Ammon's horn (tissue), 1 donor: Measurements from ENCODE around the gene SNX13.

Source experiments
- DNase-seq: peaks from one replicate; pipeline ENCODE4 v3.0.0-alpha.2; 2016; ENCODE audit warnings: low spot score

The SNX13 gene

DNA sequence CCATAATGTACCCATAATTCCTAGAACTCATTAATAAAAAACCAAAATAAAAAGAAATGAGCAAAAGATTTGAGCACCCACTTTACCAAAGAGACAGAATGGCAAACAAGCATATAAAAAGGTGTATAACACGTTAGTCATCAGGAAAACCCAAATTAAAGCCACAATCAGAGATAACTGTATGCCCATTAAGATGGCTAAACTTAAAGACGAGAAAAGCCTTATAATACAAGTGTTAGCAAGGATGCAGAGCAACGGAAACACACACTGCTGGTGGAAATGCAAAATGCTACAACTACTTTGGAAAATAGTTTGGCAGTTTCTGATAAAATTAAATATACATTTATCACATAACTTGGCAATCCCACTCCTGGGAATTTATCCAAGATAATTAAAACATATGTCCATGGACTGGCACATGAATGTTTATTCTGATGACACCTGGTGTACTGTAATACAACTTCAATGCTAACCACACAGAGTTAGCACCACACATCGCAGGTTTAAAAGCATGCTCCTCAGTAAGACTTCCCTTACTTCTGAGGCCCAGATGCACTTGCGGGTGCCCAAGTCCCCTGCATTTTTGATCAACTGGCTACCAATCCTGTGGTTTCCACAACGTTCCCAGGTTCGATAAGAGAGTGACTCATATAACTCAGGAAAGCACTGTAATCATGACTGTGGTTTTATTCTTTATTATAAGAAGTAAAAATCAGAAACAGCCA is 158.6 kb downstream of the SNX13 start:
- no peak for DNase-seq

DNA sequence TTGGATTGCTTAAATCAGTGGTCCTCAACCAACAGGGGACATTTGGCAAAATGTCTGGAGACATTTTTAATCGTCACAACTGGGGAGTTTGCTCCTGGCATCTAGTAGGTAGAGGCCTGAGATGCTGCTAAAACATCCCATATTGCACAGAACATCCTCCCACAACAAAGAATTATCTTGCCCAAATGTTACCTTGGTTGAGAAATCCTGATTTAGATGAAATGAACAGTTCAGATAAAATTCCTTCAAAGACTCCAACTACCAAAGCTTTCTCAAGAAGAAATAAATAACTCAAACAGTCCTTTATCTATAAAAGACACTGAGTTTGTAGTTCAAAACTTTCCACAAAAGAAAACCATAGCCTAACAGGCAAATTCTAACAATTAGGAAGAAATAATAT is 160.9 kb downstream of the SNX13 start:
- no peak for DNase-seq

DNA sequence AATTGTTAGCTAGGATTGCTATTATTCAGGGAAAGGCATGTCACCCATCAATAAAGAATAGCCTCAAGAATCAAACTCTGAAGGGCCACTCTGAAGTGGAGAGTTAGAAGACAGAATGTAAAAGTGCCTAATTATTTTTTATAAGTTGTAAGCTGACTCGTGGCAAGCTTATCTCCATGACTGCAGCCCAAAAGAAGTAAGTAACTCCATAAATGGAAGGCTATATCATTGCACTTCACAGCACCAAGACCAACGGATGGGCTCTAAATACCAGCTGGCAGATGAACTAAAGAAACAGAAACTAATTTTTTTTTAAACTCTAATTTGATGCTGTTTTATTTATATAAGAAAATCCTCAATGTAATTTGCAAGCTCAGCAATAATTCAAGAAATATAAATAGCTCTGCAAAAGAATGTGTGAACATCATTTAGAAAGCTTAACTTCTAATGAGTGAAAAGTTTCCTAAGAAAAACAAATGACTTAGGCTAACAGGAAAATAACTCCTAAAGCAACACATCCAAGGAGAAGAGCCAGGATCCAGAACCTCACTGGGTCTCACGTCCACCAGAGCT is 165.5 kb downstream of the SNX13 start:
- no peak for DNase-seq

DNA sequence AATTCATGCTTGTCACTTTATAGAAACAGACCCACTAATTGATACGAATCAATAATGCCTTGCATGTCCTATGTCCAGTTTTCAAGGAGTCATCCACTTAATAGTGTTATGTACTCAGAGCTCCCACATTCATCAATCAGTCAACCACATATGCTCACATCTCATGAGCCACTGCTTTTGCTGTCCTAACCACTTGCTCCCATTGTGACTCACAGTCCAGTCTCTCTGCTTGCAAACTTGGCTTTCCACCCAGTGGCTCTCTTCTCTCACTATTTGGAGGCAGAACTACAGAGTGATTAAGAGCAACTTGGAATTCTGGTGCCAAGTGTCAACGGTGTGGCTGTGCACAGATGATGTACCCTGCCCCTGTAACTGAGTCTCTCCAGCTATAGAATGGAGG is 166.0 kb downstream of the SNX13 start:
- DNase-seq, result no peak

DNA sequence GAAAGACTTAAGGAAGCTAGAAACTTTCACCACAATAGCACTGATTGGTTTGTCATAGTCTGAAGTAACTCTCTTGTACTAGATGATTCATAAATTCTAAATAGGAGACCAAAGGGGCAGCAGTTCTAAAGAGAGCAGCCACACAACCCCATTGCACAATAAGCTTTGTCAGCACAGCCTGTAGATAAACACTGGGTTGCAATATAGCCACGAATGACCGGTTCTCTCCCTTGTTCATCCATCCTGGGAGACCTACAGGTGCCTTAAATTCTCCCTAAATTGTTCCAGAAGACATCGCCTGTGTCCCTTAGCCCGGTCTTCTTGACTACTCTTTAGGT is 167.0 kb downstream of the SNX13 start:
- no peak for DNase-seq

- DNase-seq, result no peak
These were observed 167.6 kb downstream of the SNX13 start for GRCh38 chr7:17772581-17773288.

DNA sequence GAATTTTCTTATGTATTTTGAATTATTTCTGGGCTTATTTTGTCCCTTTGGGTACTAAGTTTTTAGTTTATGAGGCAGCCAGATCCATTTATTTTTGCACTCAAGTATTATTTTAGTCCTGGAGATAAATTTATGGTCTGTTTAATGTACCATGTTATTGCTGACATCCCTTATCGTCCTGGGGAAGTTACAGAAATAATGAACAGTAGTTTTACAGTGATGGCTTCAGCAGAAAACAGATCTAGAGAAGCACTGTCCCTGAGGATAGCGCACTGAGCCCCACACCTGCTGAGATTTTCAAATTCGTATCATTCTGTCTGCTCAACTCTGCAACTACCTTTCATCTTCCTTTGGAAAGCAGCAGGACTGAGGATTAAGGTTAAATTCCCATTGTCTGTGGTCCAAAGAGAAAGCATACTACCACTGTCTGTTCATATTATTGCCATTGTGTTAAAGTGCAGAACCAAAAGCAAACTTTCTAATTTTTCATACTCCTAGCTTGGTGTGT is 168.3 kb downstream of the SNX13 start:
- no peak for DNase-seq

- DNase-seq, result peak; percentile 48
These were observed 169.5 kb downstream of the SNX13 start for GRCh38 chr7:17770710-17771375.

DNA sequence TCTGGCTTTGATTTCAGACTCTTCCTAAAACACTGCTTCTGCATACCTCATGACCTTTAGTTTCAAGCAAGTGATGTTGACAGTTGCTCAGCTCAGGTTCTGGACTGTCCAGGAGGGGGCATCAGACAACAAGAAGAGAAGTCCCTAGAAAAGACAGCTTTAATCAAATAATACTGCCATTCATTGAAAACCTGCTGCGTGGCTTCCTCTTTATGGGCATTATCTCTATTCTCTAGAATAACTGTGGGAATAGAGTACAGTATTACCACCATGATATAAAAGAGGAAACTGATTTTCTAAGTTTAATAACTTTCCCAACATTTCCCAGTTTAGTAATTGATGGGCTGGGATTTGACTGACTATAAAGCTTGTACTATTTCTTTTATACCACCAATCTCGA is 170.4 kb downstream of the SNX13 start:
- DNase-seq, result peak; percentile 76

DNA sequence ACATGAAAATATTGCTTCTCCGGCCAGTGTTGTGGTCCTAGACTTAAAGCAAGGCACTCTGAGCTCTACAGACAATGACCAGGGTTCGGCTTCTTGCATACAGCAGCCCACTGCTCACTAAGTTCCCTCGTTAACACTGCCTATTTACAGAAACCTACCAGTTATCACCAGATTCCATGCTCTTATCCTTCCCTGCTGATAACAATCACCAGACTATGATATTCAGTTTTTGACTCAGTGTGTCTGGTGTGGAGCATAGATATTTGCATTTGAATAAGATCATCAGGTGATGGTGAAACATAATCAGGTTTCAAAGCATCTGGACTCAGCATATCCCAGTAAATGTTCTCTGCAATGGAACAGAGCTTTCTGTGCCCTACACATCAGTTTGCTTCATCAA is 182.3 kb downstream of the SNX13 start:
- no peak for DNase-seq

DNA sequence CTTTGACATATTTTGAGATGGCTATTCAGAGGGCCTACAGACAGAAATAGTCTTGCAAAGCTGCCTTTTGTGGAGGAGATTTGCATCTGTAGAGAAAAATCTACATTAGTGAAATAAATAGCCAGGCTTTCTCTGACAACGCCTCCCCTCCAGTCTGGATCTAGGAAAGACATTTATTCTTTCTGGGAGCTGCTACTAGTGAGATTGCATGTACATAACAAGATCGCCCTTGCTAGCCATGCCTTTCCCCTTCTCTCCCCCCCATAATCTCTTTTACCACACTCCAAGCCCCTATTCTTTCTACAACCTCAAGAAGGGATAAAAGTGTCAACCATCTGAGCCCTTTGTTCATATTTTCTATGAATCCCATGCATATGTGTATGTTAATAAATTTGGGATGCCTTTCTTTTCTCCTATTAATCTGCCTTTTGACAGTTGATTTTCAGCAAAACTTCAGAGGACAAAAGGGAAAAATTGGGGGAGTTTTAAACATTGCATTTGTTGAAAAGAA is 194.2 kb downstream of the SNX13 start:
- DNase-seq, result no peak

DNA sequence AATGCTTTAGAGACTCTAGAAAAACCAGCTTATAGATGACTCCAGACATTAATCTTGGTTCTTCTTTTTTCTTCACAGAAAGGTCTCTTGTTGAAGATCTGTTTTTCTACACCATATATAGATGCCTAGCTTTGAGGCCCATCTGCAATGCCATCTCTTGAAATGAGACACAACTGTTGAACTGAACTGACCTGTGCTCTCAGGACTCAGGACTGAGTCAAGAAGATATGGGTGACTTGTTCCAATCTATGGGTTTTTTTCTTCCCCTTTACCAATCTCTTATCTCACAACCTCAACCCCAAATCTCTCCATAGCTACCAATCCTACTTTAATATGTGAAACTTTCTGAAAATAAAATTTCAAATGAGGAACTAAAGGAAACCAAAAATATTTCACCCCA is 194.7 kb downstream of the SNX13 start:
- DNase-seq, result no peak

DNA sequence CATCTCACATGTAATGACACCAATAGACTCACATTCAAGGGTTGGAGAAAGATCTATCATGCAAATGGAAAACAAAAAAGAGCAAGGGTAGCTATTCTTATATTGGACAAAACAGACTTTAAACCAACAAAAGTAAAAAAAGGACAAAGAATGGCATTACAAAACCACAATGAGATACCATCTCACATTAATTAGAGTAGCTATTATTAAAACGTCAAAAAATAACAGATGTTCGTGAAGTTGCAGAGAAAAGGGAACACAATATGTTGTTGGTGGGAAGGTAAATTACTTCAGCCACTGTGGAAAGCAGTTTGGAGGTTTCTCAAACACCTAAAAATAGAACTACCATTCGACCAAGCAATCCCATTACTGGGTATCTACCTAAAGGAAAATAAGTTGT is 197.0 kb downstream of the SNX13 start:
- no peak for DNase-seq

DNA sequence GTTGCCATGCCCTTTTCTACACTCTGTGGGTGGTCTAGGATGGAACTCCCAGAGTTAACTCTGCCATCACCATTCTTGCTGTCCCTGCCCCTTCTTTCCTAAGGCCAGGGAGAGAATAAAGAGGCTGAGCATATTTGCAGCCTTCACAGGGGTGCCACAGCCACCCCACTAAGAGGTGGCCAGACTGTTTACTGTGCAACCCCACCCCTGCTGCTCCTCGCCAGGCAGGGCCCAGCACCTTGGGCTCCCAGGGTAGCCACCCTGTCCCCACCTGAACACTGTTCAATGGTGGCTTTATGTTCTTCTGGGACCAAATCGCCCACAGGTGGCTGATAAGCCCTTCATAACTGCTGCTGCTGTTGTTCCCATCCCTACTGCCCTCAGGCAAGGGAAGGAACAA is 198.9 kb downstream of the SNX13 start:
- DNase-seq, result no peak
